Measurements from ENCODE around the gene AASDH.

Gene AASDH

GRCh38 chr4:56387023-56388001 lies at the start of gene AASDH:
AASDH (minus strand) TSS chr4:56387491; CDS start chr4:56384299, 3,192 bp downstream.
- no peak for TF ChIP-seq CTCF (IDR thresholded peaks at IDR 0.05; ENCODE audit: low read depth, low read length)
- peak within 1 kb of the TSS; percentile 68 to 78 for H3K4me3 ChIP-seq (replicated peaks in 1 of 2; ENCODE audit: low read depth in 2 of 2, low read length in 2 of 2)
- peak; percentile 95 to 97 for DNase-seq (ENCODE audit: low read depth in 2 of 2)

GRCh38 chr4:56435140-56435926 lies 48.0 kb upstream of the AASDH start, which contains the start of gene PPAT:
PPAT (minus strand) TSS chr4:56435615; CDS start chr4:56435477, 138 bp downstream.
- TF ChIP-seq CTCF (IDR thresholded peaks at IDR 0.05; ENCODE audit: low read depth, low read length): no peak
- peak; percentile 98 to 99 for DNase-seq (ENCODE audit: low read depth in 2 of 2)
- H3K4me3 ChIP-seq (replicated peaks in 1 of 2; ENCODE audit: low read depth in 2 of 2, low read length in 2 of 2): peak within 1 kb of the TSS; percentile 65 to 85

- DNase-seq (ENCODE audit: low read depth in 2 of 2): peak; percentile 65 to 76
- no peak for TF ChIP-seq CTCF (IDR thresholded peaks at IDR 0.05; ENCODE audit: low read depth, low read length)
Observed at GRCh38 chr4:56434599-56435139, 47.4 kb upstream of the AASDH start.

GRCh38 chr4:56433280-56433679 lies 46.0 kb upstream of the AASDH start:
- TF ChIP-seq CTCF (IDR thresholded peaks at IDR 0.05; ENCODE audit: low read depth, low read length): no peak
- no peak for DNase-seq (ENCODE audit: low read depth in 2 of 2)
- H3K4me3 ChIP-seq (replicated peaks in 1 of 2; ENCODE audit: low read depth in 2 of 2, low read length in 2 of 2): no peak overlapping the region

More at GRCh38 chr4:56434599-56435139, 47.4 kb upstream of the AASDH start:
- peak overlapping the region; percentile 65 to 85 for H3K4me3 ChIP-seq (replicated peaks in 1 of 2; ENCODE audit: low read depth in 2 of 2, low read length in 2 of 2)

- no peak for DNase-seq (ENCODE audit: low read depth in 2 of 2)
- no peak for TF ChIP-seq CTCF (IDR thresholded peaks at IDR 0.05; ENCODE audit: low read depth, low read length)
- no peak overlapping the region for H3K4me3 ChIP-seq (replicated peaks in 1 of 2; ENCODE audit: low read depth in 2 of 2, low read length in 2 of 2)
Observed at GRCh38 chr4:56430203-56430602, 42.9 kb upstream of the AASDH start.

GRCh38 chr4:56427179-56427578 lies 39.9 kb upstream of the AASDH start:
- no peak for TF ChIP-seq CTCF (IDR thresholded peaks at IDR 0.05; ENCODE audit: low read depth, low read length)
- DNase-seq (ENCODE audit: low read depth in 2 of 2): no peak

More at GRCh38 chr4:56427179-56427578, 39.9 kb upstream of the AASDH start:
- no peak overlapping the region for H3K4me3 ChIP-seq (replicated peaks in 1 of 2; ENCODE audit: low read depth in 2 of 2, low read length in 2 of 2)

All from cardiac fibroblast (primary cell).